ENCODE measurements around the gene MON1B.
"Not testable (repeated sequence)": the region's sequence is repeated elsewhere in the genome, so short reads cannot be mapped to it uniquely, and the experiment has no call there.

The MON1B gene

GRCh38 chr16:77197747-77198146, 6.8 kb downstream of the MON1B start:
- DNase-seq: no peak

- DNase-seq: no peak
Measured at GRCh38 chr16:77199211-77199610, 8.2 kb downstream of the MON1B start, which contains the start of gene SYCE1L. TSS of gene SYCE1L (plus strand) at chr16:77199408. CDS start at chr16:77199452, 44 bp downstream.

- DNase-seq: no peak
Measured at GRCh38 chr16:77206533-77206932, 15.5 kb downstream of the MON1B start.

- DNase-seq: no peak
Measured at GRCh38 chr16:77207030-77207429, 16.0 kb downstream of the MON1B start.

GRCh38 chr16:77208382-77208781, 17.4 kb downstream of the MON1B start:
- no peak for DNase-seq

GRCh38 chr16:77211880-77212740, 21.1 kb downstream of the MON1B start:
- peak; percentile 44 to 86 (median 62) for DNase-seq

- DNase-seq: peak; percentile 43 to 70 (median 51)
Measured at GRCh38 chr16:77212741-77213541, 22.0 kb downstream of the MON1B start.

- no peak for DNase-seq
Measured at GRCh38 chr16:77213542-77214106, 22.6 kb downstream of the MON1B start.

- DNase-seq: no peak
Measured at GRCh38 chr16:77214411-77215138, 23.6 kb downstream of the MON1B start.

- no peak for DNase-seq
Measured at GRCh38 chr16:77219437-77219836, 28.4 kb downstream of the MON1B start.

GRCh38 chr16:77220427-77220826, 29.4 kb downstream of the MON1B start:
- DNase-seq: no peak

GRCh38 chr16:77221482-77221881, 30.5 kb downstream of the MON1B start:
- DNase-seq: no peak

GRCh38 chr16:77223184-77223583, 32.2 kb downstream of the MON1B start:
- peak in 1 of 5 experiments; percentile 37 for DNase-seq

GRCh38 chr16:77225182-77225581, 34.2 kb downstream of the MON1B start:
- DNase-seq: no peak

- peak in 1 of 5 experiments; percentile 23 for DNase-seq
Measured at GRCh38 chr16:77227745-77228144, 36.8 kb downstream of the MON1B start.

- no peak for DNase-seq
Measured at GRCh38 chr16:77231047-77231446, 40.1 kb downstream of the MON1B start.

- no peak for DNase-seq
Measured at GRCh38 chr16:77233799-77234519, 43.0 kb downstream of the MON1B start.

- DNase-seq: no peak
Measured at GRCh38 chr16:77234611-77235010, 43.6 kb downstream of the MON1B start.

GRCh38 chr16:77236063-77236511, 45.1 kb downstream of the MON1B start:
- DNase-seq: peak; percentile 68 to 82 (median 76)

GRCh38 chr16:77238593-77238992, 47.6 kb downstream of the MON1B start:
- DNase-seq: no peak

GRCh38 chr16:77242471-77242870, 51.5 kb downstream of the MON1B start:
- DNase-seq: not testable (repeated sequence)

- DNase-seq: no peak
Measured at GRCh38 chr16:77246150-77246549, 55.2 kb downstream of the MON1B start.

All from T-helper 2 cell (primary cell).